GM19324 (cell line): ENCODE results near the gene KLHL41.

Source experiments
- ATAC-seq: cut with Tn5 transposase; IDR thresholded peaks from one replicate; pipeline ENCODE4 v1.9.1; 2021; ENCODE audit warnings: mild to moderate bottlenecking, moderate library complexity; ENCODE audit not compliant: unreplicated experiment, low FRiP score

KLHL41 gene

GRCh38 chr2:169509298-169509885 is at the start of gene KLHL41:
Gene KLHL41 (plus strand): TSS chr2:169509702. CDS start chr2:169509779, 77 bp downstream.
- ATAC-seq: no peak

GRCh38 chr2:169461143-169461542 is 48.4 kb upstream of the KLHL41 start:
- no peak for ATAC-seq

GRCh38 chr2:169462896-169463695 is 46.4 kb upstream of the KLHL41 start:
- no peak for ATAC-seq

GRCh38 chr2:169464466-169464865 is 45.0 kb upstream of the KLHL41 start:
- ATAC-seq: no peak

- no peak for ATAC-seq
Measured at GRCh38 chr2:169464882-169465281, 44.6 kb upstream of the KLHL41 start.

- no peak for ATAC-seq
Measured at GRCh38 chr2:169468841-169469240, 40.7 kb upstream of the KLHL41 start.

- no peak for ATAC-seq
Measured at GRCh38 chr2:169469952-169470572, 39.4 kb upstream of the KLHL41 start.

- no peak for ATAC-seq
Measured at GRCh38 chr2:169472249-169472648, 37.3 kb upstream of the KLHL41 start.

GRCh38 chr2:169476459-169476858 is 33.0 kb upstream of the KLHL41 start:
- no peak for ATAC-seq

- no peak for ATAC-seq
Measured at GRCh38 chr2:169478339-169478738, 31.2 kb upstream of the KLHL41 start.

GRCh38 chr2:169478745-169479256 is 30.7 kb upstream of the KLHL41 start:
- ATAC-seq: no peak

- peak; percentile 87 for ATAC-seq
Measured at GRCh38 chr2:169479257-169480078, 30.0 kb upstream of the KLHL41 start, which contains the start of gene BBS5. Gene BBS5 (plus strand): TSS chr2:169479494. CDS start chr2:169479554, 60 bp downstream.

- ATAC-seq: no peak
Measured at GRCh38 chr2:169480079-169480465, 29.4 kb upstream of the KLHL41 start.

- no peak for ATAC-seq
Measured at GRCh38 chr2:169485650-169486138, 23.8 kb upstream of the KLHL41 start.

- no peak for ATAC-seq
Measured at GRCh38 chr2:169486487-169486886, 23.0 kb upstream of the KLHL41 start.

GRCh38 chr2:169490834-169491233 is 18.7 kb upstream of the KLHL41 start:
- ATAC-seq: no peak

GRCh38 chr2:169491378-169491777 is 18.1 kb upstream of the KLHL41 start:
- ATAC-seq: no peak

GRCh38 chr2:169493360-169493759 is 16.1 kb upstream of the KLHL41 start:
- ATAC-seq: no peak

- ATAC-seq: no peak
Measured at GRCh38 chr2:169495310-169495928, 14.1 kb upstream of the KLHL41 start.

GRCh38 chr2:169504651-169505050 is 4.9 kb upstream of the KLHL41 start:
- ATAC-seq: no peak
